ENCODE results near the gene SYNRG.

Gene SYNRG

GRCh38 chr17:37502009-37502936 is 106.9 kb downstream of the SYNRG start:
- no peak for DNase-seq

- DNase-seq, result no peak
Observed at GRCh38 chr17:37500378-37500777, 108.8 kb downstream of the SYNRG start.

- no peak for DNase-seq
Observed at GRCh38 chr17:37494971-37495370, 114.2 kb downstream of the SYNRG start.

GRCh38 chr17:37494401-37494831 is 114.8 kb downstream of the SYNRG start:
- no peak for DNase-seq

- DNase-seq, result no peak
Observed at GRCh38 chr17:37493249-37494027, 115.8 kb downstream of the SYNRG start.

- DNase-seq, result peak in 1 of 2 experiments; percentile 28
Observed at GRCh38 chr17:37492167-37492566, 117.1 kb downstream of the SYNRG start.

GRCh38 chr17:37490638-37491614 is 118.3 kb downstream of the SYNRG start:
- DNase-seq, result peak; percentile 62 to 66

GRCh38 chr17:37490022-37490587 is 119.1 kb downstream of the SYNRG start:
- peak; percentile 52 to 54 for DNase-seq

GRCh38 chr17:37489197-37490001 is 119.8 kb downstream of the SYNRG start, which contains the start of gene DUSP14:
Gene DUSP14, plus strand, starts transcription at chr17:37489891. Its CDS starts 22,382 bp downstream, at chr17:37512273.
- peak; percentile 73 to 75 for DNase-seq

- DNase-seq, result peak; percentile 30 to 33
Observed at GRCh38 chr17:37488607-37489196, 120.5 kb downstream of the SYNRG start.

- peak; percentile 55 to 63 for DNase-seq
Observed at GRCh38 chr17:37488009-37488604, 121.1 kb downstream of the SYNRG start.

GRCh38 chr17:37485938-37486570 is 123.2 kb downstream of the SYNRG start:
- DNase-seq, result peak in 1 of 2 experiments; percentile 15

- no peak for DNase-seq
Observed at GRCh38 chr17:37483311-37484039, 125.7 kb downstream of the SYNRG start.

GRCh38 chr17:37481001-37481665 is 128.1 kb downstream of the SYNRG start:
- DNase-seq, result no peak

- no peak for DNase-seq
Observed at GRCh38 chr17:37480427-37480826, 128.8 kb downstream of the SYNRG start.

GRCh38 chr17:37479025-37479424 is 130.2 kb downstream of the SYNRG start:
- DNase-seq, result no peak

- peak in 1 of 2 experiments; percentile 10 for DNase-seq
Observed at GRCh38 chr17:37478187-37478586, 131.0 kb downstream of the SYNRG start.

- no peak for DNase-seq
Observed at GRCh38 chr17:37476431-37477120, 132.6 kb downstream of the SYNRG start.
